Stimulated activated CD8-positive, alpha-beta memory T cell treated with anti-CD3 and anti-CD28 coated beads, Interleukin-7, amount 100 ng/mL, for 24 hours (primary cell): ENCODE data around the gene TMEM272.

Experiments used
- DNase-seq: peaks from one replicate; pipeline ENCODE4 v3.0.0-alpha.2; 2020; ENCODE audit warnings: low read depth

TMEM272 gene

GRCh38 chr13:51804295-51805172 lies 40.4 kb downstream of the TMEM272 start:
- no peak for DNase-seq

DNA sequence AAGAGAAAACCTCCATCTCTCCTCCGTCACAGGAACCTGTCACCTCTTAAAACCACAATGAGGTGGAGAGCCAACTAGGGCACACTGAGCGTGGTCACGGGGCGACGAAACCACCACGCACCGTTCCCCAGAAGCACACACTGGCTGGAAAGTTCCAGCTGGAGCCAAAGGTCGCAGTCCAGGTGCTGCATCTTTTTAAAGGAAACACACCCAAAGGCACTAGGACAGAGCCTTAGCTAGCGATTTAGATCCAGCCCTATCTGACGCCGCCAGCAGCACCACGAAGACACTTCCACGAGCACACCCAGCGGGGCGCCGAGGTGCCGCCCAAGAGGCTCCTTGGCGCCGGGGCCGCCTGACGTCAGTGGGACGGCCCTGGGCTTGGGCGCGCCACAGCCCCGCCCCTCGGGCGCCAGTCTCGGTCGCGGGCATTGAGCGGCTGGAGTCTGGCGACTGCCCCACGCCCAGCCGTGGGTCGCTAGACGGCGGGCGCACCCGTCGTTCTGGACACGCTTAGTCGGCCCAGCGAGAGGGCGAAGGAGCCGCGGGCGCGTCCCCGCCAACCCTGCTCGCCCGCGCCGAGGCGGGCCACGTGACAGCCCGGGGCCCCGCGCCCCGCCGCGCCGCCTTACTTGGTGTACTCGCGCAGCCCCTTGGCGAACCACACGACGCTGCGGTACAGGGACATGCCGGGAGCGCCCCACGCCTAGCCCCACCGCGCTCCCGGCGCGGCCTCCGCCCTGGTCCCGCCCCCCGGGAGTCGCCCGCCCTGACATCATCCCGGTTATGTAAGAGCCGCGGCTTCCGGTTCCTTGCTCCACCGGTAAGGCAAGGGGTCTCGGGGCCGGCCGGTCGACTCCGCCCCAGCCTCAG lies 41.3 kb downstream of the TMEM272 start, which contains the start of gene DHRS12:
TSS of gene DHRS12 (minus strand) at position 742 of the 873 bp plus-strand sequence. CDS start 4,504 bp downstream, outside the sequence.
- peak; percentile 67 for DNase-seq

DNA sequence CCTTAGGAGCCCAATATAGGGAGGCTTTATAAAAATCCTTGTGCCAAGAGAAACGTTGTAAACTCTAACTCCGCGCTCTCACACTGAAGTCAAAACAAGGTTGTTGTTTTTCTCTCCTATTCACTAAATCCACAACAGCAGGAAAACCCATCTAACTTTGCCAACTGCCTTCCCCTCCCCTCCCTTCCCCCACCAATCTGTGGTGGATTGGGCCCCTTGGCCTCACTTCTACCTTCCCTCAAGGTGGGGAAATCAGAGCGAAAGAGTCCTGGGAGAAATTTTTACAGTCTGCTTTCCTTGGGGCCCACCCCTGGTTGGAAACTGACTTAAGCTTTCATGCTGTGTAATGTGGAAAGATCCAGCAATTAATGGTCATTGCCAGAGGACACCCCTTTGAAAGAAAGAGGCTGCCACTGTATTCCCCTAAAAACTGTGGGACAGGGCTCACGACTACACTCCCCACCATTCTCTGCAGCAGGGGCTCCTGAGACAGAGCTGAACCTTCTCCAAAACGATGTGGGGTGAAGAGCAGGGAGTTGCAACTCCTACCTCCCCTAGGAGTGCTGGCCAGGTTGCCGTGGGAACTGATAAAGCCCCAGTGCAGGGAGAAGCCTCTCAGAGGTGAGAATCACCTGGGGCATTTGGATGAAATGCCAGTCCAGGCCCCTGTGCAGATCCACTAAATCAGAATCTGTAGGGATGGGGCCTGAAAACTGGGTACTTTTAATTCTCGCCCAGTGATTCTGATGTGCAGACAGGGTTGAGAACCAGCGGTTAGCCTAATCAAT lies 42.2 kb downstream of the TMEM272 start:
- no peak for DNase-seq

- DNase-seq: no peak
These were observed 43.3 kb downstream of the TMEM272 start for GRCh38 chr13:51801631-51802099.

DNA sequence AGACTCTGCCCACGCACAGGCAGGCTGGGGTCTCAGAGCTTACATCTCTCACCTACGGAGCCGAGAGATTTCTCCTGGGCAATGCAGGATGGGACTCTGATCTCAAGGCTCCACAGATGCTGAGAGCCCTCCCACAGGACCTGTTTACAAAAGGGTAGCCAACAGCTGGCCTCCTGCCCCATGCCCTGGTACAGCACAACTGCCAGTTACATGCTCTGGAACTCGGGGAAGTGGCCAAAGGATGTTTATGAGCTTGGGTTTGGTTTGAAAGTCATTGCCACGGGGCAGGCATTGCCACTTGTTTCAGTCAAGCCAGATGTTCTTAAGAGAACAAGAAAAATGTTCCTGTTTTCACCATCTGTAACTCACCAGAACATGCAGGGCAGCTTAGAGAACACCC lies 44.5 kb downstream of the TMEM272 start:
- no peak for DNase-seq

- no peak for DNase-seq
These were observed 45.7 kb downstream of the TMEM272 start for GRCh38 chr13:51799261-51799660.

GRCh38 chr13:51797664-51798488 lies 47.1 kb downstream of the TMEM272 start:
- no peak for DNase-seq

DNA sequence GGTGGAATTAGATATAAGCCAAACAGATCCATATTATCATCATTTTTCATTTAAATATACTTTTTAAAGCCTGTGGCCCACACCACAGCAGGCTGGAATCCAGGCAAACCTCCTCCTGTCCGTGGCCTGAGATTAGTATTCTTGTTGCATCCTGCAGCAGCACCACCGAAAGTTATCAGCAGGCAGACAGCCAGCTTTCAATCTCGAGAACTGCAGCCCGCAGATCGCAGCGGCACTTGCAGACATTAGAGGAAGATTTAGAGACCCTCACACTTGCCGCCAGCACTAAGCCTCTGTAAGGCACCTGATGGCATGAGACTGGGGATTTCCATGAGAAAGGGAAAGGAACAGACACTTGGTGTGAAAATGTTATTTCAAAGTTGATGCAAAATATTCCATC lies 48.4 kb downstream of the TMEM272 start:
- DNase-seq: no peak

GRCh38 chr13:51795419-51795818 lies 49.6 kb downstream of the TMEM272 start:
- no peak for DNase-seq

DNA sequence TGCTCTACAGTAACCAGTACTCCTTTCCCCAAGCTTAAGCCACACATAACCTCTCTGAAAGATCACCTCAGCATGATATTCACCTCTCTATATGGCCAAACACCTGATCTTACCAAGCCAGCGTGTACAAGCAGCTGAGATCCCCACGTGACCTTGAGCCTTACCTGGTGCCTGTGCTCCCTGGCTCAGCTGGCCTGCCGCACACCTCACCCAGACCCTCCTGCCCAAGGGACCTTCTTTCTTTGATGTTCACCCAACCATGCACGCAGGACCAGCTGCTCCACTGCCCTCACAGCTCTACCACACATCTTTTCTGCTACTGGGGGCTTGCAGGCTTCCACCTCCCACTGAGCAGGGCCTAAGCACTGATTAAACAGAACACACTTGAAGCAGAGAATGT lies 50.0 kb downstream of the TMEM272 start:
- DNase-seq: no peak

GRCh38 chr13:51793570-51794271 lies 51.3 kb downstream of the TMEM272 start:
- DNase-seq: no peak

DNA sequence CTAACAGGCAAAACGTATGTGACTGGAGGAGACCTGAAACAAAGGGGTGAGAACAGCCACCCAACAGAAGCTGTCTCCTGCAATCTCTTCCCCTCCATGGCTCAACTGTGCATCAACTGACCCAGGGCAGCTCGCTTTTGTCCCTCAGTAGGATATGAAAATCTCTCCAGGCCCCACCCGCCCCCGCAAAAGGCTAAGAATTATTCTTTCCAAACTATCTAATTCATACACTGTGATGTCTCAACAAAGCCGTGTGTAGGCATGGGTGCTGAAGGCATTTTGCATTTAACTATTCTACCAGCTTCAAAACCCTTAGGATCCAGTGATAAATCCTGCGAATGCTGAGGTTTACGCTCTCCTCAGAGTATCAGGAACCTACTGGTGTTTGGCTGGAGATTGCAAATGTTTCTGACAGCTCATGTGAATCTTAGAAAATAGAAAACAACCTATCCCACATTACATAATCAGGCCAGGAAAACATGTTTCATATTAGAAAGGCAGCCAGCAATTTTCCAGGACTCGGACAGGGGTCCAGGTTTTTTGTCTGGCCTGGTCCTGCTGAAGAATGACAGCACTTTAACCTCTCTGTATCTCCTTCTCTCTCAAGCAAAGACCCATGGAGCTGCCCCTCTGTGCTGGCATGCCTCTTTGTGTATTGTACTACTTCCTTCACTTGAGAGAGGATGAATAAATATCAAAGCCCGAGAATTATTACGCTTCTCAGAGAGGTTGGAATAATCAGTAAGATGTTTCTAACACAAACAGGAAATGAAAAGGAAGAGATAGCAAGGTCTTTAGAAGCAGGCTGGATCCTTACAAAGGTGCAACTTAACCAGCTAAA lies 58.3 kb downstream of the TMEM272 start:
- no peak for DNase-seq

GRCh38 chr13:51785712-51786424 lies 59.1 kb downstream of the TMEM272 start:
- no peak for DNase-seq

DNA sequence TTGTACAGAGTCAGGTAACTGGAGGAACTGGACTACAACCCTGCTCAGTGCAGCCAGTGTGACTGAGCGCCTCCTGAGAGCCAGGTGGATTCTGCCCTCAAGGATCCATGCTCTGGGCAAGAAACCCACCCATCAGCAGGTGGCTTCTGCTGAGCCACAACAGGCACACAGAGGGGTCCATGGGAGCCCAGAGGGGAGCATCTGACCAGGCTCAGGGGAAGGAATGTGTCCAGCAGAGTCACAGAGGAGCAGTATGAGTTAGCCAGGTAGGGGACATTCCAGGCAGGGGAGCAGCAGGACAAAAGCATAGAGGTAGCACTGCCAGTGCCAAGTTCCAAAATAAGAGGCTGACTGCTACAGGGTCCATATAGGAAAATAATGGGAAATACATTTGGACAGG lies 60.9 kb downstream of the TMEM272 start:
- DNase-seq: no peak

- no peak for DNase-seq
These were observed 61.4 kb downstream of the TMEM272 start for GRCh38 chr13:51783428-51784094.

DNA sequence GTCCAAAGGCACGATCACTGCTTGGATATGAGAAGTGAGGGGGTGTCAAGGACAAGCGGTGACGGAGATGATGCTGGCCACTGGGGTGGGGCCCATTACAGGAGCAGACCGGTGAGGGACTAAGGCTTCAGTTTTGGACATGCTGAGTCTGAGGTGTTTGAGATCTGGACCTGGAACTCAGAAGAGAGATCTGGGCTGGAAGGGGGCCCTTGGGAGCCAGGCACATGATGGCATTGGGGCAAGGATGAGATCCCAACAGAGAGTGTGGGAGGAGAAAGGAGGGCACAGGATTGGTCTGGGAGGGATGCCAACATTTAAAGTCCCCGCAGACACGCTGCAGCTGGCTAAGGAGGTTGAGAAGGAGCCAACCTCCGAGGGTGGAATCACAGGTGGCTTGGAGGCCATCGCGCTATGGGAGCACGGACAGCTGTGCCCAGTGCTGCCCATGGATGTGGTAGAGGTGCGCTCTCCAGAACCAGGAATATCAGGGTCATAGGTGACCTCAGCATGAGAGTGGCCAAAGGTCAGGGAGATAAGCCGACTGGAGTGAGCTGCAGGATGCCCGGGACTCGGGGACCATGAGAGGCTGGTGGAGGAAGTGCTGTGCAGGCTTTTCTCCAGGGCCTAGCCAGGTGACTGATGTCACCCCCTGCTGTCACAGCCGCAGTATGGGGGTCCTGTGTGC lies 62.8 kb downstream of the TMEM272 start:
- no peak for DNase-seq

DNA sequence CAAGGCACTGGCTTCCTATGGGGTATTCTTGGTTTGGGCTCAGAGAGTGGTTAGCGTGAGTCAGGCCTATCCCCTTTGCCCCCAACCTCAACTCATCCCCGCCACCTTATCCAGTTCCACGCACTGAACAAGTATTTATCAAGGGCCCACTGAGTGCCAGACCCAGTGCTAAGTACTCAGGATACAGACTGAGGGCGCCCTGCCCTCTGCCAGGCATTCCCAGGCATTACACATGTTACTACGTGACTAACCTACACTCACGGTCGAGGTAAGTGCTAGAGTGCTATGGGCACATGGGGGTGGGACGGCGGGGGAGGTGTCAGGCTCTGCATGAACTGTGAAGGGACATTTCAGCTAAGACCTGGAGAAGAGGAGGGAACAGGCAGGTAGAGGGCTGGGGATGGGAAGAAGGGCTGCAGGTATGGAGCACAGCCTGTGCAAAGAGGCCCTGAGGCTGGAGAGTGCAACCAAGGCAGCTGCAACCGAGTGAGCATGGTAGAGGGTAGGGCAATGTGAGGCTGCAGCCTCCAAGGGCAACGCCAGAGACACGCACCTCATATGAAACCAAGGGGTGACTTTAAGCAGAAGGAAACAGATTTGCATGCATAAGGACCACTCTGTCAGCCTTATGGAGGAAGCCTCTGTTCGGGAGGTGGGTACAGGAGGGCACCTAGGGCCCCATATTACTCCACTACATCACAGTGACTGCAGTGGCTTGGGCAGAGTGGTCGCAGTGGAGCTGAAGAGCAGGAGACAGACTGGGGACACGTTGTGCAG lies 63.5 kb downstream of the TMEM272 start:
- no peak for DNase-seq
